ENCODE results near the gene KDM6A.
"Not testable (repeated sequence)": the region's sequence is repeated elsewhere in the genome, so short reads cannot be mapped to it uniquely, and the experiment has no call there.

The KDM6A gene

DNA sequence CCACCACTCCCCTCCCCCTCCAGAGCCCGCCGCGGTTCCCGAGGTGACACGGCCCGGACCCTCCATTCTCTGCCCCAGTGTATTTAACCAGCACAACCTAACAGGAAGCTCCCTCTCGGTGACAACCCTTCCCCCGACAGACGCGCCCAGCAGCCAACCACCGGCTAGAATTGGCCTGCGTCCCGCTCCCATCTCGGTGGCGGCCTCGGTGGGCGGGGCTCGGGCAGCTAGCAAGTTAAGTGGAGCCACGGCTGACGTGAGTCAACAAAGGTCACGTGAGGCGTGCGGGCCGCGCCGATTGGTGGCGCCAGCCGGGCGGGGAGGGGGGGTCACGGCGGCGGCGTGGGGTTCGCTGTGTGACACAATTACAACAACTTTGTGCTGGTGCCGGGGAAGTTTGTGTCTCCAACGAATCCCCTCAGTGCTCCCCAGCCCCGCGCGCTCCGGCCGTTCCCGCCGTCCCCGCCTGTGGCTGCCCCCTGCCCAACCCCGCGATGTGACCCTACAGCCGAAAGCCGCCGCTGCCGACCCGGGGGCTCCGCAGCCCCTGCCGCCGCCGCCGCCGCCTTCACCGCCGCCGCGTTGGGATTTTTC is at the start of gene KDM6A:
TSS of gene KDM6A (plus strand) at position 368 of the 594 bp plus-strand sequence. CDS start 364 bp downstream, outside the sequence.
- TF ChIP-seq CTCF (IDR thresholded peaks at IDR 0.05; ENCODE audit: extremely low read depth, insufficient read depth, missing control alignments) = no peak
- peak; percentile 99 for DNase-seq (ENCODE audit: low spot score)
- in situ Hi-C loops (cut with MboI; ENCODE audit: low pct_unique_long_range_greater_than_20kb, low sequenced_read_pairs, unreplicated experiment) = no loop called here

DNA sequence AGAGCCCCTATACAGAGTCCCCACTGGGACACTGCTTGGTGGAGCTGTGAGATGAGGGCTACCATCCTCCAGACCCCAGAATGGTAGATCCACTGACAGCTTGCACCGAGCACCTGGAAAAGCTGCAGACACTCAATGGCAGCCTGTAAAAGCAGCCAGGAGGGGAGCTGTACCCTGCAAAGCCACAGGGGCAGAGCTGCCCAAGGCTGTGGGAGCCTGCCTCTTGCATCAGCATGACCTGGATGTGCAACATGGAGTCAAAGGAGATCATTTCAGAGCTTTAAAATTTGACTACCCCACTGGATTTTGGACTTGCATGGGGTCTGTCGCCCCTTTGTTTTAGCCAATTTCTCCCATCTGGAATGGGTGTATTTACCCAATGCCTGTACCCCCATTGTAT is 49.8 kb upstream of the KDM6A start:
- in situ Hi-C loops (cut with MboI; ENCODE audit: low pct_unique_long_range_greater_than_20kb, low sequenced_read_pairs, unreplicated experiment); DNase-seq (ENCODE audit: low spot score): not testable (repeated sequence)

GRCh38 chrX:44828008-44828605 is 44.9 kb upstream of the KDM6A start:
- TF ChIP-seq CTCF (IDR thresholded peaks at IDR 0.05; ENCODE audit: extremely low read depth, insufficient read depth, missing control alignments) = no peak
- in situ Hi-C loops (cut with MboI; ENCODE audit: low pct_unique_long_range_greater_than_20kb, low sequenced_read_pairs, unreplicated experiment) = no loop called here
- no peak for DNase-seq (ENCODE audit: low spot score)

DNA sequence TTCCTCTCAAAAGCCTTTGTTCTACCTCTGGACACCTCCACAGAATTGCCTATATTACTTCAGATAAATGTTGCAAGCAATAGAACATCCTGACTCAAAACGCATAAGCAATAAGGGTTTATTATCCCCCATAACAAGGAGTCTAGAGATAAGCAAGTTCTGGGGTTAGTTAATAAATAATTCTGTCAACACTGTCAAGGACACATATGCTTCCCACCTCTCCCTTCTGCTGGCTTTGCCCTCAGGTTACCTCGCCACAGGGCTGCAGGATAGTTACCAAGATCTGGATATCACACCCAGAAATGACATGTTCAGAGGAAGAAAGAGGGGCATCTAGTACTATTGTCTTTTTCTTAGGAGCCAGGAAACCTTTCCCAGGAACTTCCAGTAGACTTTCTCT is 43.2 kb upstream of the KDM6A start:
- DNase-seq (ENCODE audit: low spot score) = no peak
- in situ Hi-C loops (cut with MboI; ENCODE audit: low pct_unique_long_range_greater_than_20kb, low sequenced_read_pairs, unreplicated experiment) = no loop called here
- TF ChIP-seq CTCF (IDR thresholded peaks at IDR 0.05; ENCODE audit: extremely low read depth, insufficient read depth, missing control alignments) = no peak

DNA sequence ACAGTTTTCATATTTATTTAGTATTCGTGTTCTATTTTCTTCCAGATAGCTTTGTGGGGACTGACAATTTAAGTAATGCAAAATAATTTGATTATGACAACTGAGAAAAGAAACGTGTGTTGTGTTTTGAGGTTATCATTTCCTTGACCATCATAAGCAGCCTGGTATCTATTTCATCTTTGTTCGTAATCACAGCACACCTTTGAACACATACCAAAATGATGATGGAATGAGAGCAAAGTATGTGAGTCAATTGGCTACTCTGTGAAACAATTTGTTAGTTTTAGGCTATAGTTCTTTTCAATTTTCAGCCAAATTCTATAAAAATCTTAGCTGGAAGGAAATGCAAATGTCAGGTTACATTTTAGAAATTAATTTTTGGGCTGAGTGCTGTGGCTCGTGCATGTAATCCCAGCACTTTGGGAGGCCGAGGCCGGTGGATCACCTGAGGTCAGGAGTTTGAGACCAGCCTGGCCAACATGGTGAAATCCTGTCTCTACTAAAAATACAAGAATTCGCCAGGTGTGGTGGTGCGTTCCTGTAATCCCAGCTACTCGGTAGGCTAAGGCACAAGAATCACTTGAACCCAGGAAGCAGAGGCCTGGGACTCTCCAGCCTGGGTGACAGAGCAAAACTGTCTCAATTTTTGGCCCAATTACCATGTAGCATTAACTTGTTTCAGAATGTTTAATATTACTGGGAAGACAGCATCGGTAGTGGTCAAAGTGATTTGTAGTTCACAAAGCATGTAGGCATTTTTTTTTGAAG is 30.3 kb upstream of the KDM6A start:
- DNase-seq (ENCODE audit: low spot score) = no peak
- in situ Hi-C loops (cut with MboI; ENCODE audit: low pct_unique_long_range_greater_than_20kb, low sequenced_read_pairs, unreplicated experiment) = no loop called here
- TF ChIP-seq CTCF (IDR thresholded peaks at IDR 0.05; ENCODE audit: extremely low read depth, insufficient read depth, missing control alignments) = no peak

- DNase-seq (ENCODE audit: low spot score) = no peak
- in situ Hi-C loops (cut with MboI; ENCODE audit: low pct_unique_long_range_greater_than_20kb, low sequenced_read_pairs, unreplicated experiment) = no loop called here
These were observed 29.7 kb upstream of the KDM6A start for GRCh38 chrX:44843318-44843702.

More at GRCh38 chrX:44843318-44843702, 29.7 kb upstream of the KDM6A start:
- no peak for TF ChIP-seq CTCF (IDR thresholded peaks at IDR 0.05; ENCODE audit: extremely low read depth, insufficient read depth, missing control alignments)
